ENCODE results near the gene EEF1AKMT4. TPM values are rescaled to one million over a fixed set of nuclear protein-coding genes. Genes with fewer than 3 reads are reported as not detected.

EEF1AKMT4 gene
- polyA plus RNA-seq, 1 donor (not counting 4 experiments of a cell fraction or from before 2014, with no cell fraction given), result 10.8 TPM

GRCh38 chr3:184261270-184261853 is 11.9 kb downstream of the EEF1AKMT4 start, which contains the start of gene CAMK2N2:
Gene CAMK2N2 (minus strand): TSS chr3:184261553. CDS start chr3:184261285, 268 bp downstream.
- Histone ChIP-seq H2AFZ (ENCODE audit: control insufficient read depth, low read length) (peak within 1 kb of the TSS; percentile 43), H3K9me1 (ENCODE audit: control insufficient read depth, extremely low read depth, insufficient read depth, low read length) (no peaks in the 10 kb centered on the region), H3K4me3 (ENCODE audit: control insufficient read depth in 2 of 3, extremely low read depth in 1 of 3, insufficient read depth in 2 of 3, low read depth in 1 of 3, low read length in 3 of 3) (peak within 1 kb of the TSS; percentile 39 to 59 (median 58)), H3K27ac (ENCODE audit: control insufficient read depth, insufficient read depth, low read length) (no peak within 1 kb of the TSS), H3K4me1 (ENCODE audit: control insufficient read depth, extremely low read depth, insufficient read depth, low read length) (peaks cover 13% of the 10 kb centered on the region), H4K20me1 (ENCODE audit: control insufficient read depth, extremely low read depth, insufficient read depth, low read length) (no peaks in the 10 kb centered on the region), H3K79me2 (ENCODE audit: control insufficient read depth, insufficient read depth, low read length) (no peaks in the 10 kb centered on the region), H3K4me2 (ENCODE audit: control insufficient read depth, extremely low read depth, insufficient read depth, low read depth, low read length) (peak within 1 kb of the TSS; percentile 81), H3K36me3 (ENCODE audit: control insufficient read depth in 2 of 2, extremely low read depth in 1 of 2, insufficient read depth in 2 of 2, low read length in 2 of 2) (peaks cover 4 to 6% of the 10 kb centered on the region in 2 experiments), H3K9ac (ENCODE audit: control insufficient read depth, extremely low read depth, insufficient read depth, low read length) (peak within 1 kb of the TSS; percentile 50), H3K27me3 (ENCODE audit: control insufficient read depth, extremely low read depth, insufficient read depth, low read length) (peaks cover 22% of the 10 kb centered on the region), H3K9me3 (ENCODE audit: control insufficient read depth, low read depth, low read length) (no peaks in the 10 kb centered on the region)
- dilution Hi-C loops (cut with MboI; ENCODE audit: extremely low pct_ligation_motif_present, low sequenced_read_pairs), result no loop called here
- TF ChIP-seq CTCF (optimal IDR thresholded peaks at IDR 0.05 in 1 of 3, IDR thresholded peaks at IDR 0.05 in 1 of 3, conservative IDR thresholded peaks at IDR 0.05 in 1 of 3; ENCODE audit: extremely low read depth in 1 of 3, insufficient read depth in 2 of 3, low read length in 3 of 3) (no peak), EZH2 (IDR thresholded peaks at IDR 0.05; ENCODE audit: low read length) (no peak)
- DNase-seq (ENCODE audit: low read depth, low spot score), result no peak
- FAIRE-seq, result no peak

GRCh38 chr3:184261854-184262763 is 12.6 kb downstream of the EEF1AKMT4 start:
- H3K9me1 ChIP-seq (ENCODE audit: control insufficient read depth, extremely low read depth, insufficient read depth, low read length), result no peaks in the 10 kb centered on the region
- FAIRE-seq, result no peak
- peaks cover 22% of the 10 kb centered on the region for H3K27me3 ChIP-seq (ENCODE audit: control insufficient read depth, extremely low read depth, insufficient read depth, low read length)
- DNase-seq (ENCODE audit: low read depth, low spot score), result no peak
- peak overlapping the region; percentile 39 to 58 (median 54) for H3K4me3 ChIP-seq (ENCODE audit: control insufficient read depth in 2 of 3, extremely low read depth in 1 of 3, insufficient read depth in 2 of 3, low read depth in 1 of 3, low read length in 3 of 3)
- no peaks in the 10 kb centered on the region for H3K79me2 ChIP-seq (ENCODE audit: control insufficient read depth, insufficient read depth, low read length)
- dilution Hi-C loops (cut with MboI; ENCODE audit: extremely low pct_ligation_motif_present, low sequenced_read_pairs), result no loop called here
- TF ChIP-seq EZH2 (IDR thresholded peaks at IDR 0.05; ENCODE audit: low read length), result peak; percentile 78
- TF ChIP-seq CTCF (optimal IDR thresholded peaks at IDR 0.05 in 1 of 3, IDR thresholded peaks at IDR 0.05 in 1 of 3, conservative IDR thresholded peaks at IDR 0.05 in 1 of 3; ENCODE audit: extremely low read depth in 1 of 3, insufficient read depth in 2 of 3, low read length in 3 of 3), result no peak
- H3K9ac ChIP-seq (ENCODE audit: control insufficient read depth, extremely low read depth, insufficient read depth, low read length), result peak overlapping the region; percentile 50
- H3K4me1 ChIP-seq (ENCODE audit: control insufficient read depth, extremely low read depth, insufficient read depth, low read length), result peaks cover 13% of the 10 kb centered on the region
- no peaks in the 10 kb centered on the region for H3K9me3 ChIP-seq (ENCODE audit: control insufficient read depth, low read depth, low read length)
- H3K36me3 ChIP-seq (ENCODE audit: control insufficient read depth in 2 of 2, extremely low read depth in 1 of 2, insufficient read depth in 2 of 2, low read length in 2 of 2), result peaks cover 4 to 6% of the 10 kb centered on the region in 2 experiments
- peak overlapping the region; percentile 43 for H2AFZ ChIP-seq (ENCODE audit: control insufficient read depth, low read length)
- peak overlapping the region; percentile 81 for H3K4me2 ChIP-seq (ENCODE audit: control insufficient read depth, extremely low read depth, insufficient read depth, low read depth, low read length)
- H4K20me1 ChIP-seq (ENCODE audit: control insufficient read depth, extremely low read depth, insufficient read depth, low read length), result no peaks in the 10 kb centered on the region
- no peak overlapping the region for H3K27ac ChIP-seq (ENCODE audit: control insufficient read depth, insufficient read depth, low read length)
